Activated gamma-delta T cell treated with Interleukin-2 at 50 U/mL for 16 hours (primary cell): ENCODE data around the gene ZSWIM7.
"Not testable (repeated sequence)": the region's sequence is repeated elsewhere in the genome, so short reads cannot be mapped to it uniquely, and the experiment has no call there.

Experiments used
- DNase-seq: peaks from one replicate; pipeline ENCODE4 v3.0.0-alpha.2; 2020

The ZSWIM7 gene

GRCh38 chr17:15998031-15998562, 1.4 kb downstream of the ZSWIM7 start:
- DNase-seq = no peak

GRCh38 chr17:15996322-15996721, 3.2 kb downstream of the ZSWIM7 start:
- no peak for DNase-seq

GRCh38 chr17:15981646-15982580, 17.6 kb downstream of the ZSWIM7 start:
- no peak for DNase-seq

GRCh38 chr17:15981208-15981607, 18.3 kb downstream of the ZSWIM7 start:
- no peak for DNase-seq

GRCh38 chr17:15979013-15979412, 20.5 kb downstream of the ZSWIM7 start:
- not testable (repeated sequence) for DNase-seq

- no peak for DNase-seq
Observed at GRCh38 chr17:15978606-15979005, 20.9 kb downstream of the ZSWIM7 start.

- DNase-seq = no peak
Observed at GRCh38 chr17:15977894-15978293, 21.6 kb downstream of the ZSWIM7 start.

GRCh38 chr17:15973834-15974233, 25.7 kb downstream of the ZSWIM7 start:
- no peak for DNase-seq

- DNase-seq = no peak
Observed at GRCh38 chr17:15973016-15973415, 26.5 kb downstream of the ZSWIM7 start.

- DNase-seq = no peak
Observed at GRCh38 chr17:15972497-15972951, 27.0 kb downstream of the ZSWIM7 start.

GRCh38 chr17:15971882-15972281, 27.6 kb downstream of the ZSWIM7 start:
- no peak for DNase-seq

- no peak for DNase-seq
Observed at GRCh38 chr17:15971098-15971678, 28.3 kb downstream of the ZSWIM7 start.

- DNase-seq = no peak
Observed at GRCh38 chr17:15970500-15970899, 29.0 kb downstream of the ZSWIM7 start.

GRCh38 chr17:15969463-15969862, 30.0 kb downstream of the ZSWIM7 start:
- DNase-seq = no peak

- no peak for DNase-seq
Observed at GRCh38 chr17:15967706-15968399, 31.7 kb downstream of the ZSWIM7 start.

GRCh38 chr17:15966879-15967248, 32.6 kb downstream of the ZSWIM7 start:
- no peak for DNase-seq

- DNase-seq = no peak
Observed at GRCh38 chr17:15966183-15966878, 33.2 kb downstream of the ZSWIM7 start.

- DNase-seq = no peak
Observed at GRCh38 chr17:15965528-15965927, 34.0 kb downstream of the ZSWIM7 start.

GRCh38 chr17:15963670-15964110, 35.8 kb downstream of the ZSWIM7 start:
- no peak for DNase-seq

- DNase-seq = no peak
Observed at GRCh38 chr17:15958484-15958854, 41.0 kb downstream of the ZSWIM7 start.

- no peak for DNase-seq
Observed at GRCh38 chr17:15957608-15958307, 41.7 kb downstream of the ZSWIM7 start.

GRCh38 chr17:15957206-15957605, 42.3 kb downstream of the ZSWIM7 start:
- no peak for DNase-seq
